IMR-90 (cell line): Measurements from ENCODE around the gene EYS. TPM values are rescaled to one million over a fixed set of nuclear protein-coding genes. Genes with fewer than 3 reads are reported as not detected.

Experiments used
- ATAC-seq: fragments of 200-7000 bp; cut with Tn5 transposase; 2 replicates; pipeline ENCODE4 v1.9.1; 2020; ENCODE audit warnings: low read depth, mild to moderate bottlenecking, moderate library complexity
- BruUV-seq: library from RNA; stranded (reverse); fragments of 400-500 nt; replicated peaks from 2 replicates; lab custom pipeline; 2021; lab: Mats Ljungman, UMichigan
- CTCF ChIA-PET: fragments of 300-600 bp; formaldehyde crosslinking; extraction: SDS; loops from one replicate; lab custom pipeline; 2021; ENCODE audit warnings: antibody characterized with exemption; lab: Yijun Ruan, JAX
- POLR2A ChIA-PET: fragments of 300-600 bp; sonication (Branson Sonifier 250); formaldehyde crosslinking; loops from one replicate; lab custom pipeline; 2022; ENCODE audit warnings: antibody characterized with exemption; ENCODE audit not compliant: unreplicated experiment; lab: Charles Lee
- DNase-seq: peaks from one replicate; pipeline ENCODE4 v3.0.0; 2013
- H2AFZ ChIP-seq: replicated peaks from 2 replicates; pipeline ENCODE3; 2013; ENCODE audit warnings: low read length, mild to moderate bottlenecking; ENCODE audit not compliant: poor library complexity
- H2AK5ac ChIP-seq: 2 replicates; pipeline ENCODE4 v1.6.1; 2013; ENCODE audit warnings: low read depth, low read length, inconsistent platforms
- H2AK9ac ChIP-seq: replicated peaks from 2 replicates; pipeline ENCODE3; 2013; ENCODE audit warnings: mild to moderate bottlenecking, low read depth, low read length, moderate library complexity; ENCODE audit not compliant: poor library complexity
- H2BK120ac ChIP-seq: 2 replicates; pipeline ENCODE4 v1.6.1; 2013; ENCODE audit warnings: low read depth, low read length, inconsistent platforms
- H2BK15ac ChIP-seq: 3 replicates; pipeline ENCODE4 v1.6.1; 2013; ENCODE audit warnings: low read depth, low read length, inconsistent platforms
- H2BK20ac ChIP-seq: 2 replicates; pipeline ENCODE4 v1.6.1; 2013; ENCODE audit warnings: low read depth, mild to moderate bottlenecking, inconsistent platforms, low read length, moderate library complexity
- H2BK5ac ChIP-seq: 2 replicates; pipeline ENCODE4 v1.6.1; 2013; ENCODE audit warnings: mild to moderate bottlenecking, low read depth, low read length, inconsistent platforms; ENCODE audit not compliant: poor library complexity, severe bottlenecking
- H3K14ac ChIP-seq: replicated peaks from 2 replicates; pipeline ENCODE4 v1.6.1; 2013; ENCODE audit warnings: low read depth, low read length, inconsistent platforms
- H3K18ac ChIP-seq: 2 replicates; pipeline ENCODE4 v1.6.1; 2013; ENCODE audit warnings: low read depth, low read length, control low read depth
- H3K23ac ChIP-seq: 2 replicates; pipeline ENCODE4 v1.6.1; 2013; ENCODE audit warnings: low read depth, low read length, inconsistent platforms
- H3K27ac ChIP-seq: 2 replicates; pipeline ENCODE4 v1.5.1; 2013; ENCODE audit warnings: mild to moderate bottlenecking, control low read depth, low read length; ENCODE audit not compliant: insufficient read depth
- H3K27me3 ChIP-seq: 2 replicates; pipeline ENCODE4 v1.6.1; 2013; ENCODE audit warnings: low read length; ENCODE audit not compliant: control insufficient read depth, insufficient read depth
- H3K36me3 ChIP-seq: 2 replicates; pipeline ENCODE4 v1.6.1; 2013; ENCODE audit warnings: low read length, mixed read lengths; ENCODE audit not compliant: control insufficient read depth, insufficient read depth
- H3K4ac ChIP-seq: 2 replicates; pipeline ENCODE4 v1.6.1; 2013; ENCODE audit warnings: low read depth, low read length, inconsistent platforms
- H3K4me1 ChIP-seq: 2 replicates; pipeline ENCODE4 v1.6.1; 2013; ENCODE audit warnings: low read length, mixed read lengths; ENCODE audit not compliant: control insufficient read depth, insufficient read depth
- H3K4me2 ChIP-seq: 2 replicates; pipeline ENCODE4 v1.6.1; 2013; ENCODE audit warnings: low read depth, mild to moderate bottlenecking, control low read depth, low read length, moderate library complexity
- H3K4me3 ChIP-seq: 2 replicates; pipeline ENCODE4 v1.5.1; 2013; ENCODE audit warnings: low read depth, mild to moderate bottlenecking, control low read depth, low read length, moderate library complexity; ENCODE audit not compliant: insufficient read depth
- H3K56ac ChIP-seq: 2 replicates; pipeline ENCODE4 v1.6.1; 2013; ENCODE audit warnings: low read length, inconsistent platforms; ENCODE audit not compliant: insufficient read depth; ENCODE audit errors: extremely low read depth
- H3K79me1 ChIP-seq, 2 experiments: 2 replicates each; pipeline ENCODE4 v1.6.1; 2013; ENCODE audit warnings: low read length in 2 of 2, inconsistent platforms in 1 of 2, low read depth in 1 of 2
- H3K9ac ChIP-seq: 2 replicates; pipeline ENCODE4 v1.6.1; 2013; ENCODE audit warnings: low read depth, low read length, control low read depth
- H3K9me1 ChIP-seq: 2 replicates; pipeline ENCODE4 v1.6.1; 2013; ENCODE audit warnings: low read length, inconsistent platforms; ENCODE audit not compliant: insufficient read depth
- H3K9me3 ChIP-seq: 2 replicates; pipeline ENCODE4 v1.6.1; 2013; ENCODE audit warnings: low read length; ENCODE audit not compliant: control insufficient read depth, insufficient read depth
- H4K20me1 ChIP-seq: 2 replicates; pipeline ENCODE4 v1.6.1; 2013; ENCODE audit warnings: low read length, inconsistent platforms; ENCODE audit not compliant: insufficient read depth
- H4K5ac ChIP-seq: 2 replicates; pipeline ENCODE4 v1.6.1; 2013; ENCODE audit warnings: mild to moderate bottlenecking, low read depth, low read length, control low read depth
- H4K8ac ChIP-seq, 2 experiments: 2 replicates each; pipeline ENCODE4 v1.6.1; 2013; ENCODE audit warnings: low read depth in 2 of 2, low read length in 2 of 2, control low read depth in 1 of 2, inconsistent platforms in 1 of 2
- H4K91ac ChIP-seq: 2 replicates; pipeline ENCODE4 v1.6.1; 2013; ENCODE audit warnings: low read depth, low read length, inconsistent platforms; ENCODE audit not compliant: insufficient read depth
- CEBPB ChIP-seq: IDR thresholded peaks from 2 replicates; pipeline ENCODE4 v1.6.1; 2012; ENCODE audit warnings: low read depth, low read length, improper control_type of control experiment
- ELK1 ChIP-seq: fragments of 150-350 bp; IDR thresholded peaks from 2 replicates; pipeline ENCODE4 v1.6.1; 2016; ENCODE audit warnings: low read depth, mild to moderate bottlenecking, low read length, moderate library complexity, borderline replicate concordance
- MAFK ChIP-seq: IDR thresholded peaks from 2 replicates; pipeline ENCODE4 v1.6.1; 2012; ENCODE audit warnings: low read depth, low read length, improper control_type of control experiment
- MXI1 ChIP-seq: IDR thresholded peaks from 2 replicates; pipeline ENCODE4 v1.6.1; 2012; ENCODE audit warnings: low read depth, mild to moderate bottlenecking, low read length, moderate library complexity, borderline replicate concordance
- dilution Hi-C: fragments of 300-500 bp; cut with HindIII; formaldehyde crosslinking; loops from one replicate; pipeline ENCODE4 v1.14.3; 2018; ENCODE audit warnings: low sequenced_read_pairs; ENCODE audit not compliant: unreplicated experiment
- in situ Hi-C: fragments of 300-500 bp; cut with MboI; formaldehyde crosslinking; loops from 3 replicates; pipeline ENCODE4 v1.14.3; 2019; ENCODE audit warnings: low sequenced_read_pairs, inconsistent platforms, mixed read lengths
- intact Hi-C: fragments of 100-400 bp; cut with micrococcal nuclease; formaldehyde crosslinking; loops from 2 replicates; pipeline ENCODE4 v1.10.0; 2022
- polyA plus RNA-seq, 3 experiments: library from polyadenylated mRNA; depleted of rRNA; stranded (reverse); fragments of >200 nt; gene quantifications; 2 replicates each; pipeline ENCODE4 v1.2.3, GENCODE V29; 2012; ENCODE audit warnings: low replicate concordance in 1 of 3
- total RNA-seq: library from RNA; depleted of rRNA; stranded (reverse); fragments of >200 nt; gene quantifications from 2 replicates; pipeline ENCODE4 v1.2.3, GENCODE V29; 2012

Gene EYS
- total and polyA plus RNA-seq, 2 of the 4 experiments (the other 2 are of a cell fraction), result under 0.01 TPM; not detected in 1

- TF ChIP-seq ELK1, result no peak
- no peak for TF ChIP-seq CEBPB
Measured at GRCh38 chr6:64299176-64299575, 1407.8 kb downstream of the EYS start (continued).

GRCh38 chr6:64294034-64294433 is 1413.0 kb downstream of the EYS start:
- dilution Hi-C loops (no loop called here), in situ Hi-C loops (no loop called here), intact Hi-C loops (no loop called here)
- H3K36me3 ChIP-seq, result no peaks in the 10 kb centered on the region
- H2BK15ac ChIP-seq, result 0 out of 3 replicates have a peak overlapping the region, but pooled peaks have one; percentile 80
- H3K79me1 ChIP-seq, result no peaks in the 10 kb centered on the region
- H4K8ac ChIP-seq, result 0 out of 4 replicates have a peak overlapping the region, but pooled peaks of 1 of the 2 experiments have one; percentile 52
- DNase-seq, result peak; percentile 39
- no peak overlapping the region for H4K5ac ChIP-seq
- H4K91ac ChIP-seq, result peak overlapping the region; percentile 73; the same call in 1 of the 2 replicates
- no peak overlapping the region for H3K27ac ChIP-seq
- 0 out of 2 replicates have a peak overlapping the region, but pooled peaks have one; percentile 57 for H3K14ac ChIP-seq
- peak overlapping the region; percentile 72; the same call in 1 of the 2 replicates for H3K4ac ChIP-seq
- H2AK5ac ChIP-seq, result no peak overlapping the region
- no peaks in the 10 kb centered on the region for H3K27me3 ChIP-seq
- TF ChIP-seq MXI1 (no peak), MAFK (0 out of 2 replicates have a peak, but pooled peaks have one; percentile 7)
- no peak overlapping the region for H3K4me3 ChIP-seq
- H2AFZ ChIP-seq, result no peak overlapping the region
- H2BK5ac ChIP-seq, result peak overlapping the region; percentile 88
- ChIA-PET CTCF (interaction anchor here (1.2 kb wide), 1 partner anchor 37 kb away, joined by 5 read pairs; no protein-coding TSS in a partner anchor), POLR2A (no interaction called here)
- no peak overlapping the region for H2BK20ac ChIP-seq
- no peak overlapping the region for H3K9ac ChIP-seq
- H2AK9ac ChIP-seq, result no peak overlapping the region
- no peaks in the 10 kb centered on the region for H3K9me3 ChIP-seq
- H3K18ac ChIP-seq, result no peak overlapping the region
- BruUV-seq, result no TSS peak
- H2BK120ac ChIP-seq, result peak overlapping the region; percentile 68
- no peak overlapping the region for H3K56ac ChIP-seq
- H3K9me1 ChIP-seq, result no peaks in the 10 kb centered on the region
- H3K4me2 ChIP-seq, result no peak overlapping the region; the same call in 1 of the 2 replicates
- no peaks in the 10 kb centered on the region for H4K20me1 ChIP-seq
- H3K23ac ChIP-seq, result no peak overlapping the region; the same call in 1 of the 2 replicates
- H3K4me1 ChIP-seq, result peaks cover 6% of the 10 kb centered on the region
- ATAC-seq, result peak; percentile 34; the same call in 1 of the 2 replicates
